GM19463 (cell line): Measurements from ENCODE around the gene ETF1.
A peak's percentile ranks its signal among the peaks of the same experiment; 100 is the strongest.

Source experiments
- ATAC-seq: cut with Tn5 transposase; IDR thresholded peaks from one replicate; pipeline ENCODE4 v1.9.1; 2021; ENCODE audit warnings: mild to moderate bottlenecking, moderate library complexity; ENCODE audit not compliant: unreplicated experiment

The ETF1 gene

DNA sequence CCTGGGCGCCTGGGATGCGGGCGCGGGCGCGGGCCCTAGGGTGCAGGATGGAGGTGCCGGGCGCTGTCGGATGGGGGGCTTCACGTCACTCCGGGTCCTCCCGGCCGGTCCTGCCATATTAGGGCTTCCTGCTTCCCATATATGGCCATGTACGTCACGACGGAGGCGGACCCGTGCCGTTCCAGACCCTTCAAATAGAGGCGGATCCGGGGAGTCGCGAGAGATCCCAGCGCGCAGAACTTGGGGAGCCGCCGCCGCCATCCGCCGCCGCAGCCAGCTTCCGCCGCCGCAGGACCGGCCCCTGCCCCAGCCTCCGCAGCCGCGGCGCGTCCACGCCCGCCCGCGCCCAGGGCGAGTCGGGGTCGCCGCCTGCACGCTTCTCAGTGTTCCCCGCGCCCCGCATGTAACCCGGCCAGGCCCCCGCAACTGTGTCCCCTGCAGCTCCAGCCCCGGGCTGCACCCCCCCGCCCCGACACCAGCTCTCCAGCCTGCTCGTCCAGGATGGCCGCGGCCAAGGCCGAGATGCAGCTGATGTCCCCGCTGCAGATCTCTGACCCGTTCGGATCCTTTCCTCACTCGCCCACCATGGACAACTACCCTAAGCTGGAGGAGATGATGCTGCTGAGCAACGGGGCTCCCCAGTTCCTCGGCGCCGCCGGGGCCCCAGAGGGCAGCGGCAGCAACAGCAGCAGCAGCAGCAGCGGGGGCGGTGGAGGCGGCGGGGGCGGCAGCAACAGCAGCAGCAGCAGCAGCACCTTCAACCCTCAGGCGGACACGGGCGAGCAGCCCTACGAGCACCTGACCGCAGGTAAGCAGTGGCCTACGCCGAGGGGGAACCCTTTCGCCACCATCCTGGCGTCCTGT, 77.5 kb downstream of the ETF1 start, which contains the start of gene EGR1:
Gene EGR1 (plus strand): TSS at position 219 of the 864 bp plus-strand sequence. CDS start 283 bp downstream, at position 502.
- ATAC-seq = peak; percentile 47

DNA sequence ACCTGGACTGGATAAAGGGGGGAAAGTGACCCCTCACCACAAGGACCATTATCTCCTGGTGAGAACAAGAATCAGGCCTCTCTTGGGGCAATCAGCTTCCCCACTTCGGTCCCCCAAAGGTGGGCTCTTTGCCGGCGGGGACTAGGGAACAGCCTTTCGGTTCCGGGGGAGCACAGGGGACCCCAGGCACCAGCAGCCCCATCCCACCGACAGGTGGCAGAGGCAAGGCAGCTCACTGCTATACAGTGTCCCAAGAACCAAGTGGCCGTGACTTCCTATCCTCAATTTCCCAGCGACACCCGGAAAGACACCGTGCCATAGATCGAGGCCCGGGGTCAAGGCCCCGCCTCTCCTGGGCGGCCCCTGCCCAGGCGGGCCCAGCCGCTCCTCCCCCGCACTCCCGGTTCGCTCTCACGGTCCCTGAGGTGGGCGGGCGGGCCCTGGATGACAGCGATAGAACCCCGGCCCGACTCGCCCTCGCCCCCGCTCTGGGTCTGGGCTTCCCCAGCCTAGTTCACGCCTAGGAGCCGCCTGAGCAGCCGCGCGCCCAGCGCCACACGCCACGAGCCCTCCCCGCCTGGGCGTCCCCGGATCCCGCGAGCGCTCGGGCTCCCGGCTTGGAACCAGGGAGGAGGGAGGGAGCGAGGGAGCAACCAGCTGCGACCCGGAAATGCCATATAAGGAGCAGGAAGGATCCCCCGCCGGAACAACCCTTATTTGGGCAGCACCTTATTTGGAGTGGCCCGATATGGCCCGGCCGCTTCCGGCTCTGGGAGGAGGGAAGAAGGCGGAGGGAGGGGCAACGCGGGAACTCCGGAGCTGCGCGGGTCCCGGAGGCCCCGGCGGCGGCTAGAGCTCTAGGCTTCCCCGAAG, 78.4 kb downstream of the ETF1 start:
- ATAC-seq = peak; percentile 70

DNA sequence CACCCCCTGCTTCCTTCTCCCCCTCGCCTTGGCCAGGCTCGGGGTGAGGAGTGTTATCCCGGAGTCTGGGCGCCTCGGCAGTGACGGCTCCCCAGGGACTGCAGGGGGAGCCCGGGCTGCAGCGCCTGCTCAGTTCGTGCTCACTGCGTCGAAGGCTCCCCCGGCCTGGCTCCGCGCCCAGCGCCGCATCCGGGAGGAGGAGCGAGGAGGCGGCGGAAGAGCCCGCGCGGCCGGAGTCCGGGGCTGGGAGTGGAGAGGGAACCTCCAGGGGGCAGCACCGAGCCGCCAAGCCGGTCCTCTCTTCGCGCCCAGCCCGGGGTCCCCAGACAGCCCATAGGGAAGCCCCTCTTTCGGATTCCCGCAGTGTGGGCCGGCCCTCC, 79.0 kb downstream of the ETF1 start:
- ATAC-seq = peak; percentile 47

DNA sequence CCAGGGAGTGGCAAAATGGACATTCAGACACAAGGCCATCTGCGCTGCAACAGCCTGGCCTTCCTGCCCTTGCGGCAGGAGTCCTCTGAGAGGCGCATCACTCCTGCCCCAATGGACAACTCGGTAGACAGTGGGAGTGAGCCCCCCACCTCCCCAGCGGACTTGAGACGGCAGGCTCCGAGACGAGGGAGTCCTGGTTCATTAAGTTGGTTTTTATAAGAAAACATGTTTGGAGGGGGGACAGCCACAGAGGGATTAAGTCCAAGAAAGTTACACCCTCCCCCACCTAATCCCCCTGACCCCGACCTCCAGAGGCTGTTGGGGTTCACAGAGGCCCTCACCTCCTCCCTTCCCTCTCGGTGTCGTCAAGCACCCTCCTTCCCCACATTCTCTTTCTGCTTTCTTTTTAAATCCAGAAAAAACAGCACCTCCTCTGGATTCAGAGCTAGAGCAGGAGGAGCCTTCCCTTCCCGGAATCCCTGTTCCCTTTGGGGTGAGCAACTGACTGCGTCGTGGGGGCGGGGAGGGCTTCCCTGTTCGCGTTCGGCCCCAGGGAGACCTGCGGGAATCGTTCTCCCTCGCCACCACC, 79.5 kb downstream of the ETF1 start:
- ATAC-seq = no peak

DNA sequence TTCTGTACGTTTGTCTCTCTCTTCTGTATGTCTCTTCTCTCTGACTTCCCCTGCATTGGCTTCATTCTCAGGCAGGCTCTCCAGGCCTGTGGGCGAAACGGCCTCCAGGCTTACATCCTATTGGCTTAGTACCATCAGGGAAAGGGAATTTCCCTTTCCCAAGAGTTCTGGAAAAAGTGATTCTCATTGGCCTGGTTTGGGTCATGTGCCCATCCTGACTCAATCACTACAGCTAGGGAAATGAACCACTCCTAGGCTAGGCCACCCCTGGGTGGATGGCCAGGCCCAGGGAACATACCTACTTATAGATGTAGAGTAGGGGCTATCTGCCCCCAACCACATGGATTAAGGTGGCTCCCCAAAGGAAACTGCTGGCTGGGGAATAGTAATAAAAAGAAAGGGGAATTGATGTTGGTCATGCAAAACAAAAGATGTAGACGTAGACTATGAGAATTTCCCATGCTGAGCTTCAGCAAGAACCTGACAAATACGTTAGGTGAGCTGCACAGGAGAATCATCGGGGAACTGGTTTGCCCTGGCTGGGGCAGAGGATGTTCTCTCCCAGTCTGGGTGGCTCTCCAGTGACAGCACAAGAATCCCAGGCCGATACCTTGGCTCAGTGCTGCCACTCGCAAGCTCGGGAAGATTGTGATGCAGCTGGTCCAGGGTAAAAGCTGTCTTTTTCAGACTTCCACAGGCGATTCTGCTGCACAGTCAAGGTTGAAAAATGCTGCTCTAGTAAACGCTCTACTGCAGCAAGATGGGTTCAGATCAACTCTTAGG, 81.5 kb downstream of the ETF1 start:
- ATAC-seq = no peak

DNA sequence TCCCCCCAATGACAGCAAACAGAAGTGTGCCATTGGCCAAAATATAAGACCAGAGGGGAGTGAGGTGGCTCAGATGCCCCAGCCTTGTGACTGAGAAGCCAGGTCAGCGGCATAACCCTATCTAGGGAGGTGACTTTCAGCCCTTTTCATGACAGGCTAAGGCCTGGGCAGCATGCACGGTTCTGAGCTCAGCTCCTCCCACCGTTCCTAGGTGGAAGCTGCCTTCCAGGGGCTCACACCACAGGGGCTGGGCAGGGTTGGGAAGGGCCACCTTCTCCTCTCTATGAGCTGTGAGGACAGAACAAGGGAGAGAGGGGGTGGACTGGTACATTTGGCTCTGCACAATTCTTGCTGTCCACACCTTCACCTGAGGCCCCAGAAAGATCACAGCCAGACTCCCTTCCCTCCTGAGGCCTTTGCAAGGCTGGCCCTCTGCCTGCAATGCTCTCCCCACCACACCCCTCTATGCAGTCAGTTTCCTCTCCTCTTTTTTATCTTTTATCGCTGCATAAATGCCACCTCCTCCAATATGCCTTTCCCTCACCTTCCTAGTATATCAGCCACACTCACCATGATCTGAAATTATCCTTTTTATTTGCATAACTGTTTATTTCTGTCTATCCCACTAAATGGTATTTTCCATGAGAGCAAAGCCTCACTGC, 82.9 kb downstream of the ETF1 start:
- no peak for ATAC-seq

DNA sequence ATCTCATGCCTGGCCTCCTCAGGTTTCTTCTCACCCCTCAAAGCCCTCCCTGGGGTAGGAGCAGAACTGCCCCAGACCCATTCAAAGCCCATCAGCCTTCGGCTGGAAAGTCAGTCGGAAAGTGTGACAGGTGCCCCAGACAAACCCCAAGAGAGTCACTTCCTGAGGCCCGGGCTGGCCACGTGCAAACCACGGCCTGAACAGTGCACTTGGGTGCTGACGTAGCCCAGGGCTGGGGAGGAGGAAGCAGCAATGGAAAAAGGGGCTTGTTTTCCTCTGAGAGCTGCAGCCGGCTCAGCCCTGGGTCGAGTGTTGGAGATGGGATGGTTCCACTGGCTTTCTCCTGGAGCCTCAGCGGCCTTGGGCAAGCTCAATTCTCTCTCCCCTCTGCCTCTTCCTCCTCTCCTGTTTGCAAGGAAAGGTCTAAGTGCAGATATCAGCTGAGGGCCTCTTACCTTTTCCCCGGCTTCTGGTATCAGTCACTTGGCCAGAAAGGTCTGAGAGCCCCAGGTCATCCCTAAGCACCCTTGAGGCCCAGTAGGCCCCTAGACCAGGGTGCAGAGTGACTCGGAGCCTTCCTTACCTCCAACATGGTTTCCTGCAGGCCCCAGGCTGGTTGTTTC, 83.6 kb downstream of the ETF1 start:
- peak; percentile 38 for ATAC-seq

DNA sequence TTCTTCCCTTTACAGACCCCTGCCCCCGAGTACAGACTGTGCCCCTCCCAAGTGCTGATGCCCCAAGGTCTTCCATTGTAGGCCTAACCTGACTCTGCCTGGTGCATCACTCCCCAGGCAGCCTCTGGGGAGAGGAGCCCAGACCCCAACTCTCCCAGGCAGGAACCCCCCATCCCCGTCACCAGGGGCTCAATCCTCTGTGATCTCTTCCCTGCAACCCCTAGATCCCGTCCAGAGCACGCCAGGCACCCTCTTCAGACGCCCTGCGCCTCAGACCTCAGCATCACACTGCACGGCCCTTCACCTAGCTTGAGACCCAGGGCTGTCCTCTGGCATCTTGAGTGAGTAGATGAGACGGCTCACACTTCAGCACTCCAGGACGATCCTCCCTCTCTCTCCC, 84.2 kb downstream of the ETF1 start:
- no peak for ATAC-seq

DNA sequence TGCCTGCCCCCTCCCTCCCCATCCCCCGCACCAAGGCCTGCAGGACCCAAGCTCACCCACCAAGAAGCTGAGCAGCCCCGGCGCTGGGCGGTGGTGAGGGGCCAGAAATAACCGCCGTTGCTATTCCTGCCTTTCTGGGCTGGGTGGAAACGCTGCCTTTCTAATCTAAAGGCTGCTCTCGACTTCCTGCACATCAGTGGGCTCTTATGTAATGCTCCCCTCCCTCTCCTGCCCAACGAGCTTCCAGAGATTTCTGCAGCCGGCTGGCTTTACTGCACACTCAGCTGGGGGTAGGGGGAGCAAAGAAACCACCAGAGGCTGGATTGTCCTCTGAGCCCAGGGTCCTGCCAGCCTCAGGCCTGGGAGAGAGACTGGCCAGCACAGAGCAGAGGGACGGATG, 84.7 kb downstream of the ETF1 start:
- no peak for ATAC-seq

DNA sequence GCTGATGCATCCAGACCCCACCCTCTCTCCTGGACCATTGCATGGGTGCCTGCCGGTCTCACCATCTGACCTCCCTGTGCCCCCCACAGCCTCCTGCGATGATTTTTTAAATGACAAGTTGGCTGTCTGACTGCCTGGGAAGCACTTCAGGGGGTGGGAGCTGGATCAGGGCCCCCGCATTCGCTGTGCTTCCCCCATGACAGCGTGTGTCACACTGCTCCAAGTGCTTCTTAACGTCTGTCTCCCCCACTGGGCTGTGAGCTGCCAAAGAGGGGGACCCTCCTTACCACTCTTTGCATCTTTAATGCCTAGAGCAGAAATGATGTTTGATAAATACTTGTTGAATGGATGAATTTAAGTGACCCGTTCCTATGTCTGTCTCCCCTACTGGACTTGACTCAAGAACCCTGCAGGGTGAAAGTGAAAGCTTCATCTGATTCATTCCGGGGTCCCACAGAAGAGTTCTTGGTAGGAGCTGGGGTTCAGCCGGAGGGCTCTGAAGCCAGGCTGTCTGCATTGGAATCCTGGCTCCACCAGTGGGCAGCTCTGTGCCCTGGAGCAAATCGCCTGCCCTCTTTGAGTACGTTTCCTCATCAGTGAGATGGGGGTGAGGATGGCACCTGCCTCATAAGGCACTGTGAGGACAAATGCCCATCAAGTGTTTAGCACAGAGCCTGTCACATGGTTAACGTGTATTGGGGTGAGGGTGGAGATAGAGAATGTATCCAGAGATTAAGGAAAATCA, 85.3 kb downstream of the ETF1 start:
- no peak for ATAC-seq
